Vagina (tissue), 2 donors: Measurements from ENCODE around the gene ARSG.

Experiments used
- POLR2A ChIP-seq, 2 donors: fragments of 450-650 bp; IDR thresholded peaks; one replicate each; pipeline ENCODE4 v1.6.1; 2017; ENCODE audit warnings: antibody characterized with exemption in 2 of 2, mild to moderate bottlenecking in 2 of 2, moderate library complexity in 2 of 2
- TF ChIP-seq, protein P1 (sequence below), 3 experiments: fragments of 450-650 bp in 2 of 3; fragments of 200-600 bp in 1 of 3; sonication (generic) in 1 of 3; IDR thresholded peaks; one replicate each; pipeline ENCODE4 v1.5.1; 2017 to 2019; ENCODE audit warnings: antibody characterized with exemption in 3 of 3, mild to moderate bottlenecking in 2 of 3, moderate library complexity in 2 of 3

DNA sequence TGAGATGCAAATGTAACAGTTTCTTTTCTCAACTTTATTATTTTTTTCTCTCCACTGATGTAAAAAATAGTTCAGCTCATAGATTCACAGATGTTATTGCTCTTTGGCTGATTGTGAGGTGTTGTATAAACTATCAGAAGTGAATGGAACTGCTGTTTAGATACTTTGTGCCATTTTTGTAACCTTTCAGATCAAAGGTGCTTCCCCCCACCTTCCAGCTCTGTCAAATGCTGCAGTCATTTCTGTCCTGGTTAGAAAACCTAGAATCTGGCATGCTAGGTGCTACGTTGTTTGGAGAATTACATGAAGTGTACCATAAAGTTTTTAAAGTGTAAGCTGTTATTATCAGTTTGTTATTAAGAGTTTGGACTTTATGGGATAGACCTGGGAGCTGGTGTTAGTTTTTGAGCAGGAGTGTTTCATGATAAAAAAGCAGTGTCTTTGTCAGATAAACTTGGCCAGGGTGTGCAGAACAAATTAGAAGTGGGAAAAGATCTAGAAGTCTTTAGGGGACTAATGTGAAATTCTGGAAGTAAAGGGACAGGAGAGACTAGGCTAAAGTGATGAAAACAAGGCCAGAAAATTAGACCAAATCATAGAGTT lies 167.8 kb downstream of the ARSG start:
- no peak for TF ChIP-seq POLR2A (IDR thresholded peaks at IDR 0.05)
- TF ChIP-seq, protein P1, sequence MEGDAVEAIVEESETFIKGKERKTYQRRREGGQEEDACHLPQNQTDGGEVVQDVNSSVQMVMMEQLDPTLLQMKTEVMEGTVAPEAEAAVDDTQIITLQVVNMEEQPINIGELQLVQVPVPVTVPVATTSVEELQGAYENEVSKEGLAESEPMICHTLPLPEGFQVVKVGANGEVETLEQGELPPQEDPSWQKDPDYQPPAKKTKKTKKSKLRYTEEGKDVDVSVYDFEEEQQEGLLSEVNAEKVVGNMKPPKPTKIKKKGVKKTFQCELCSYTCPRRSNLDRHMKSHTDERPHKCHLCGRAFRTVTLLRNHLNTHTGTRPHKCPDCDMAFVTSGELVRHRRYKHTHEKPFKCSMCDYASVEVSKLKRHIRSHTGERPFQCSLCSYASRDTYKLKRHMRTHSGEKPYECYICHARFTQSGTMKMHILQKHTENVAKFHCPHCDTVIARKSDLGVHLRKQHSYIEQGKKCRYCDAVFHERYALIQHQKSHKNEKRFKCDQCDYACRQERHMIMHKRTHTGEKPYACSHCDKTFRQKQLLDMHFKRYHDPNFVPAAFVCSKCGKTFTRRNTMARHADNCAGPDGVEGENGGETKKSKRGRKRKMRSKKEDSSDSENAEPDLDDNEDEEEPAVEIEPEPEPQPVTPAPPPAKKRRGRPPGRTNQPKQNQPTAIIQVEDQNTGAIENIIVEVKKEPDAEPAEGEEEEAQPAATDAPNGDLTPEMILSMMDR (IDR thresholded peaks at IDR 0.05) = no peak
